Fibroblast of lung (primary cell): ENCODE results near the gene CFD.

ENCODE experiments used
- EZH2 ChIP-seq: IDR thresholded peaks from 2 replicates; pipeline ENCODE4 v1.5.1; 2012; ENCODE audit warnings: low read length, control low read depth, mild to moderate bottlenecking; ENCODE audit errors: missing control alignments
- TF ChIP-seq, protein P1 (sequence below), 2 donors: IDR thresholded peaks in 1 of 2; conservative IDR thresholded peaks in 1 of 2; 1 replicate in 1 of 2; 2 replicates in 1 of 2; pipeline ENCODE4 v1.5.1; 2011 to 2012; ENCODE audit warnings: low read length in 2 of 2, control low read depth in 1 of 2, inconsistent platforms in 1 of 2, low read depth in 1 of 2, mild to moderate bottlenecking in 1 of 2

DNA sequence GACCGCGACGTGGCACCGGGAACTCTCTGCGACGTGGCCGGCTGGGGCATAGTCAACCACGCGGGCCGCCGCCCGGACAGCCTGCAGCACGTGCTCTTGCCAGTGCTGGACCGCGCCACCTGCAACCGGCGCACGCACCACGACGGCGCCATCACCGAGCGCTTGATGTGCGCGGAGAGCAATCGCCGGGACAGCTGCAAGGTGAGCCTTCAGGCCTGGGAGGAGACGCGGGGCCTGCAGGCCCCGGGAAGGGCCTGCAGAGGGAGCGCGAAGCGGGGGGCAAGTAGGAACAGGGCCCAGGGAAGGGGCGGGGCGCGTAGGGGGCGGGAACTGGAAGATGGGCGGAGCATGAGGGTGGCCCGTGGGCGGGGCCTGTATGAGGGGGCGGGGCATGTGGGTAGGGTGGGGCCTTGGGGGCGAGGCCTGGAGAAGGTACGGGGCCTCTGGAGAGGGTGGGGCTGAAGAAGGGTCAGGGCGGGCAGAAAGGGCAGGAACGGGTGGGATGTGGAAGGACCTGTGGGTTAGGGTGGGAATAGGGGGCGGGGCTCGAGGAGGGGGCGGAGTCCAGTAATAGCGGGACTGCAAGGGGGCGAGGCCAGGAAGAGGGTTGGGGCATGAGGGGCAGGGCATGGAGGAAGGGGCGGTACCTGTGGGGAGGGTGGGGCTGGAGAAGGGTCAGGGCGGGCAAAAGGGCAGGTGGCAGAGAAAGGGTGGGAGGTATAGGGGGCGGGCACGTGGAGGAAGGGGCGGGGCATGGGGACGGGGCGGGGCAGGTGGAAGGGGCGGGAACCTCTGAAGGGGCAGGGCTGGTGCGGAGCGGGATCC is 2.5 kb downstream of the CFD start:
- TF ChIP-seq, protein P1, sequence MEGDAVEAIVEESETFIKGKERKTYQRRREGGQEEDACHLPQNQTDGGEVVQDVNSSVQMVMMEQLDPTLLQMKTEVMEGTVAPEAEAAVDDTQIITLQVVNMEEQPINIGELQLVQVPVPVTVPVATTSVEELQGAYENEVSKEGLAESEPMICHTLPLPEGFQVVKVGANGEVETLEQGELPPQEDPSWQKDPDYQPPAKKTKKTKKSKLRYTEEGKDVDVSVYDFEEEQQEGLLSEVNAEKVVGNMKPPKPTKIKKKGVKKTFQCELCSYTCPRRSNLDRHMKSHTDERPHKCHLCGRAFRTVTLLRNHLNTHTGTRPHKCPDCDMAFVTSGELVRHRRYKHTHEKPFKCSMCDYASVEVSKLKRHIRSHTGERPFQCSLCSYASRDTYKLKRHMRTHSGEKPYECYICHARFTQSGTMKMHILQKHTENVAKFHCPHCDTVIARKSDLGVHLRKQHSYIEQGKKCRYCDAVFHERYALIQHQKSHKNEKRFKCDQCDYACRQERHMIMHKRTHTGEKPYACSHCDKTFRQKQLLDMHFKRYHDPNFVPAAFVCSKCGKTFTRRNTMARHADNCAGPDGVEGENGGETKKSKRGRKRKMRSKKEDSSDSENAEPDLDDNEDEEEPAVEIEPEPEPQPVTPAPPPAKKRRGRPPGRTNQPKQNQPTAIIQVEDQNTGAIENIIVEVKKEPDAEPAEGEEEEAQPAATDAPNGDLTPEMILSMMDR (conservative IDR thresholded peaks at IDR 0.05 in 1 of 2, IDR thresholded peaks at IDR 0.05 in 1 of 2; ENCODE audit: low read depth in 1 of 2, low read length in 2 of 2): no peak
- TF ChIP-seq EZH2: no peak
